ENCODE measurements around the gene KRTAP4-5.
"Not testable (repeated sequence)": the region's sequence is repeated elsewhere in the genome, so short reads cannot be mapped to it uniquely, and the experiment has no call there.

Gene KRTAP4-5
- total RNA-seq = 0 reads per million in 2 donors

DNA sequence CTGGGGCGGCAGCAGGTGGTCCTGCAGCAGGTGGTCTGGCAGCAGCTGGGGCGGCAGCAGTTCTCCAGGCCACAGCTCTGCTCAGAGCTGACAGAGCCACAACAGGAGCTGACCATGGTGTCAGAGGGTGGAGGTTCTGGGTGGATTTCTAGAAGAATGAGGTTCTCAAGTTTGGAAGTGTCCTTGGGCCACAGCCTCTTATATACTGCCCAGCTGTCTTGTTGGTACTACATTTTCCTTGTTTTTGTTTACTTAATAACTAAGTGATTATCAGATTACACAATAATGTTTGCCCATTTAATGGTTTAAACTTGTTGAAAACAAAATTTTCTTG is at the start of gene KRTAP4-5:
KRTAP4-5 (minus strand) TSS at position 174 of the 334 bp plus-strand sequence; CDS start at position 116, 58 bp downstream.
- no peak for DNase-seq

- DNase-seq = no peak
These were observed 46.4 kb upstream of the KRTAP4-5 start for GRCh38 chr17:41196068-41196467.

GRCh38 chr17:41190328-41190727 is 40.7 kb upstream of the KRTAP4-5 start:
- no peak for DNase-seq

DNA sequence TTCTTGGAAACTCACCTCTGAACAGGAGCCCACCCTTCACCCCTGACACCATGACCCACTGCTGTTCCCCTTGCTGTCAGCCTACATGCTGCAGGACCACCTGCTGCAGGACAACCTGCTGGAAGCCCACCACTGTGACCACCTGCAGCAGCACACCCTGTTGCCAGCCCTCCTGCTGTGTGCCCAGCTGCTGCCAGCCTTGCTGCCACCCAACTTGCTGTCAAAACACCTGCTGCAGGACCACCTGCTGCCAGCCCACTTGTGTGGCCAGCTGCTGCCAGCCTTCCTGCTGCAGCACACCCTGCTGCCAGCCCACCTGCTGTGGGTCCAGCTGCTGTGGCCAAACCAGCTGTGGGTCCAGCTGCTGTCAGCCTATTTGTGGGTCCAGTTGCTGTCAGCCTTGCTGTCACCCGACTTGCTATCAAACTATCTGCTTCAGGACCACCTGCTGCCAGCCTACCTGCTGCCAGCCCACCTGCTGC is 40.3 kb upstream of the KRTAP4-5 start, which contains the start of gene KRTAP9-1:
KRTAP9-1 (plus strand) TSS at position 51 of the 482 bp plus-strand sequence; CDS start at position 51, 0 bp downstream.
- DNase-seq = not testable (repeated sequence)

GRCh38 chr17:41186872-41187271 is 37.2 kb upstream of the KRTAP4-5 start:
- DNase-seq = no peak

DNA sequence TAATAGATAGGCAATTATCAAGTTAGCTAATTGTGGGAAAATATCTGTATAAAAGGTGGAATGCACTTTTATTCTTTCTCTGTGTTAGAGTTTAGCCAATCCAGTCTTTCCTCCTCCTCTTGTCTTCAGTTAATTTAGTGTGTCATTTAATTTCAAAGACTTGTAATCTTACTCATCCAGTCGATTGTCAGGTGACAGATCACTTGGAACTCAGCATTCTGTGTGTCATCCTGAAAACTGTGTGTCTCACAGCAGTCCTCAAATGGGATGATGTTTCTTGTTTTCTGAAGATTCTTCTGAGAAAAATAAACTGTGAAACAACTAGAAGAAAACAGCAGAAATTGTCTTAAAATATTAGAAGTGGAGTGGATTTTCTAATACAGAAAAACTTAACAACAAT is 35.4 kb upstream of the KRTAP4-5 start:
- no peak for DNase-seq

- DNase-seq = no peak
These were observed 34.9 kb upstream of the KRTAP4-5 start, which contains the start of gene KRTAP4-1 for GRCh38 chr17:41184480-41184961. Gene KRTAP4-1, minus strand, starts transcription at chr17:41184911. Its CDS starts 57 bp downstream, at chr17:41184854.

GRCh38 chr17:41178843-41179616 is 29.4 kb upstream of the KRTAP4-5 start:
- DNase-seq = no peak

DNA sequence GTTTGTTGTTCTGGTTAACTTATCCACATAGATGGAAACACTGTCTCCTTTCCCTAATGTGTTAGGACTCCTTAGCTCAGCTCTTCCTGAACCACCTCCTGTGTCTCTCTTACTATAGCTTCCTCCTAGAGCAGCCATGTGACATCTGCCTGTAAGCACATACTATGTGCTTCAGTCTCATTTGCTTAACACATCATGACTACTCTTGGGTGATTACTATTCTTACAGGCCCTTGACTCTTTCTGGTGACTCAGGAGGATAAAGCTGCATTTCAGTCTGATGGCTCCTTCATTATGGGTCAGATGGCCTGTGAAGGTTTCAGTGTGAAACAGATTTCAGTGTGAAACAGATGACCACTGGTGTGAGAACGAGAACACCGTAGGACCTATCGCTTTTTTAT is 28.7 kb upstream of the KRTAP4-5 start:
- no peak for DNase-seq

GRCh38 chr17:41177727-41178271 is 28.2 kb upstream of the KRTAP4-5 start, which contains the start of gene KRTAP4-2:
Gene KRTAP4-2, minus strand, starts transcription at chr17:41178221. Its CDS starts 57 bp downstream, at chr17:41178164.
- DNase-seq = no peak

GRCh38 chr17:41176744-41177387 is 27.2 kb upstream of the KRTAP4-5 start:
- no peak for DNase-seq

- no peak for DNase-seq
These were observed 22.3 kb upstream of the KRTAP4-5 start for GRCh38 chr17:41171886-41172285.

DNA sequence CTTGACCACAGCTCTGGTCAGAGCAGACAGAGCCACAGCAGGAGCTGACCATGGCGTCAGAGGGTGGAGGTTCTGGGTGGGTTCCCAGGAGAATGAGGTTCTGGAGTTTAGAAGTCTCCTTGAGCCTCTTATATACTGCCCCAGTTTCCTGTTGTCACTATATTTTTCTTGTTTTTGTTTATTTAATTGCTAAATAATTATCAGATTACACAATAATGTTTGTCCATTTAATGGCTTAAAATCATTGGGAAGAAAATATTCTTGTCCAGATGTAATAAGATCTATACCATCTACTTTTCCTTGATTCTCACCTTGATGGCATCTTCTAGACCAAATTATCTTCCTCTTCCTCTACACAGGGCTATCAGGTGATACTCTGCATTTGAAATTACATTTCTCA is 18.5 kb upstream of the KRTAP4-5 start, which contains the start of gene KRTAP4-3:
KRTAP4-3 (minus strand) TSS at position 101 of the 400 bp plus-strand sequence; CDS start at position 52, 49 bp downstream.
- no peak for DNase-seq

GRCh38 chr17:41167561-41167960 is 17.9 kb upstream of the KRTAP4-5 start:
- DNase-seq = no peak

- DNase-seq = no peak
These were observed 14.2 kb upstream of the KRTAP4-5 start for GRCh38 chr17:41163828-41164227.

- DNase-seq = no peak
These were observed 11.0 kb upstream of the KRTAP4-5 start, which contains the start of gene KRTAP4-4 for GRCh38 chr17:41160648-41161047. Gene KRTAP4-4, minus strand, starts transcription at chr17:41160748. Its CDS starts 57 bp downstream, at chr17:41160691.

DNA sequence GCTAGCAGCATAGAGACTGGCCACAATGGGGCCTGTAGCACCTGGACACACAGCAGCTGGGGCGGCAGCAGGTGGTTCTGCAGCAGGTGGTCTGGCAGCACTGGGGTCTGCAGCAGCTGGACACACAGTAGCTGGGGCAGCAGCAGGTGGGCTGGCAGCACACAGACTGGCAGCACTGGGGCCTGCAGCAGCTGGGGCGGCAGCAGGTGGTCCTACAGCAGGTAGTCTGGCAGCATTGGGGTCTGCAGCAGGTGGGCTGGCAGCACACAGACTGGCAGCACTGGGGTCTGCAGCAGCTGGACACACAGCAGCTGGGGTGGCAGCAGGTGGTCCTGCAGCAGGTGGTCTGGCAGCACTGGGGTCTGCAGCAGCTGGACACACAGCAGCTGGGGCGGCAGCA is 10.6 kb upstream of the KRTAP4-5 start:
- not testable (repeated sequence) for DNase-seq

DNA sequence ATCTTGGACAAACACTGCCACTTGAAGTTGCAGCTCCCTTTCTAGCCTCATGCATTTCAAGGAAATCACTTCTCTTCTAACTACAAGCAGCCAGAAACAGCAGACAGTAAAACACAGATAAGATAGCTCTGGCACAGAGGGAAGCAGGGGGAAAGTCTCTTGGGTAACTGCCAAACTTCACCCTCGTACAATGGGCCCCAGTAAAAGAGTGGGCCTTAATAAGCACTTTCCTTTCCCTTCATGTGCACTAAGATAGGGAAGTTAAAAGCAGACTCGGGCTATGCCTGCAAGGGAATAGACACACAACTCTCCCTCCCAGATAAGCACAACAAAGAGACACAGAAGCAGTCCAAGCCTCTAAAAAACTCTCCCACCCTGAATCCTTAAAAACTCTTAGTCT is 4.2 kb upstream of the KRTAP4-5 start:
- DNase-seq = no peak

GRCh38 chr17:41151525-41151924 is 1.9 kb upstream of the KRTAP4-5 start:
- DNase-seq = no peak

DNA sequence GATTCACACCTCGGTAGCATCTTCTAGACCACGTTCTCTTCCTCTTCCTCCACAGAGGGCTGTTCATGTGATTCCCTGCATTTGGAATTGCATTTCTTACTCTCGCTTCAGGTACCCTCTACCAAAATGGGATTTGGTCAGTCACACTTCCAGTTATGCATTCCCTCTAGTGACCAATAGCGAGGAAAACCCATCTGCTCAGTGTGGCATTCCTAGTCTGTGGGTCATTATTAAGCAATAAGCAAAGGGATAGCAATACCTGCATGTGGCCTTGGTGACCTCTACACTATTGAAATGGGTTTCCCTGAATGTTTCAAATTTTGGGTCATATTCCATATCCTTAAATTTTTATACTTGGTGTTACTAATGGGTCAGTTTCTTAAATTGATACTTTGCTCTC is 401 bp upstream of the KRTAP4-5 start:
- no peak for DNase-seq

DNA sequence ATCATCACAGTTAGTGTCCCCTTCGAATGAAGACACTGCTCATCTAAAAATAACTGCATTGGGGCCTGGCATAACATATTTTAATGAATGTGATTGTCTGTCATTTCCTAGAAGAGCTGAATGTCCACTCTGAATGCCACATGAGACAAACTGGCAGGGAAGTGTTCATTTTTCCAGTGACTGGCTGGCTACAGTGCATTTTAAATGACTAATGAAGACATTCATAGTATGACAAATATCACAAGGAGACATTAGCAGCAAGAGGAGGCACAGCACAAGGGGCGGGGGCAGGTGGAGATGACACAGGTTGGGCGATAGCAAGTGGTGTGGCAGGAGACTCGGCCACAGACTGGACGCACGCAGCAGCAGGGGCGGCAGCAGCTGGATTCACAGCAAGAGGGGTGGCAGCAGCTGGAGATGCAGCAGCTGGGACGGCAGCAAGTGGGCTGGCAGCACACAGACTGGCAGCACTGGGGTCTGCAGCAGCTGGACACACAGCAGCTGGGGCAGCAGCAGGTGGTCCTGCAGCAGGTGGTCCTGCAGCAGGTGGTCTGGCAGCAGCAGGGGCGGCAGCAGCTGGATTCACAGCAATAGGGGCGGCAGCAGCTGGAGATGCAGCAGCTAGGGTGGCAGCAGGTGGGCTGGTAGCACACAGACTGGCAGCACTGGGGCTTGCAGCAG is 514 bp downstream of the KRTAP4-5 start:
- not testable (repeated sequence) for DNase-seq

DNA sequence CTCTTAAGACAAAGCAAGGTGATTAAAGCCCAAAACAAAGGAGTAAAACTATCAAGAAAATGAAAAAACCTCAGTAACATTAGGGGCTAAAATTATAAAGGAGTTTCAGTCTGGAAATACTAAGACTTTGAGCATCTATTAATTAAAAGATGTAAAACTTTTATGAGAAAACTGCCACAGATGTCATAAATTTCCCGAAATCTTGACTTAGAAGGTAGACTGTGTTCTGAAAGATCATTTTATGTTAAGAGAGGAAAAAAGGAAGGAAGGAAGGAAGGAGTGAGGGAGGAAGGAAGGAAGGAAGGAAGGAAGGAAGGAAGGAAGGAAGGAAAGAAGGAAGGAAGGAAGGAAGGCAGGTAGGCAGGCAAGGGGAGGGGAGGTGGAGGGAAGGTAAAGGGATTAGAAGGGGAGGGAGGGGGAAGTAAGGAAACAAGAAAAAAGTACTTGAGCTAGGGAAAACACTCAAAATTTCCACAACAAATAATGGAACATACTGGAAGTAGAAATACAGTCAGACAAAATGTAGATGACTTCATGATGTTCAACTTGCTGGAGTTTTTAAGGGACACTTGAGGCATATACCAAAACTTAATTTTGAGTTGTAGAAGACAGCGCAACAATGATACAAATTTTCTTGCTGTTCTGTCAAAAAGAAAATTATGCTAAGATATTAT is 2.0 kb downstream of the KRTAP4-5 start:
- DNase-seq = no peak

All from T-helper 2 cell (primary cell).